HG03060 (cell line): ENCODE measurements around the gene CCDC32.

Experiments
- ATAC-seq: cut with Tn5 transposase; IDR thresholded peaks from one replicate; pipeline ENCODE4 v1.9.1; 2021; ENCODE audit warnings: low read depth, moderate number of reproducible peaks; ENCODE audit not compliant: unreplicated experiment

Gene CCDC32

GRCh38 chr15:40569129-40569953 is 4.5 kb upstream of the CCDC32 start, which contains the start of gene RPUSD2:
RPUSD2 (plus strand) TSS chr15:40569299; CDS start chr15:40569338, 39 bp downstream.
- ATAC-seq, result no peak

GRCh38 chr15:40567111-40567510 is 2.3 kb upstream of the CCDC32 start:
- no peak for ATAC-seq

- no peak for ATAC-seq
These were observed 744 bp upstream of the CCDC32 start for GRCh38 chr15:40565333-40566238.

- ATAC-seq, result no peak
These were observed 1.4 kb downstream of the CCDC32 start for GRCh38 chr15:40563426-40563825.

- no peak for ATAC-seq
These were observed 2.2 kb downstream of the CCDC32 start for GRCh38 chr15:40562691-40563090.

- no peak for ATAC-seq
These were observed 5.7 kb downstream of the CCDC32 start for GRCh38 chr15:40558952-40559742.

GRCh38 chr15:40555876-40556275 is 9.0 kb downstream of the CCDC32 start:
- no peak for ATAC-seq

- ATAC-seq, result no peak
These were observed 10.7 kb downstream of the CCDC32 start for GRCh38 chr15:40554161-40554525.

GRCh38 chr15:40550341-40551037 is 14.4 kb downstream of the CCDC32 start:
- ATAC-seq, result peak; percentile 58

- ATAC-seq, result no peak
These were observed 14.9 kb downstream of the CCDC32 start for GRCh38 chr15:40549894-40550293.

GRCh38 chr15:40548610-40549009 is 16.2 kb downstream of the CCDC32 start:
- no peak for ATAC-seq

- ATAC-seq, result no peak
These were observed 19.4 kb downstream of the CCDC32 start for GRCh38 chr15:40545457-40545856.

- ATAC-seq, result peak; percentile 46
These were observed 21.1 kb downstream of the CCDC32 start for GRCh38 chr15:40543631-40544294.

- ATAC-seq, result no peak
These were observed 21.8 kb downstream of the CCDC32 start for GRCh38 chr15:40543082-40543481.

- ATAC-seq, result no peak
These were observed 25.9 kb downstream of the CCDC32 start for GRCh38 chr15:40538976-40539375.

- ATAC-seq, result no peak
These were observed 28.3 kb downstream of the CCDC32 start for GRCh38 chr15:40536501-40536900.

GRCh38 chr15:40534371-40534770 is 30.5 kb downstream of the CCDC32 start:
- ATAC-seq, result no peak

GRCh38 chr15:40533763-40534364 is 31.0 kb downstream of the CCDC32 start:
- ATAC-seq, result no peak

GRCh38 chr15:40528801-40529200 is 36.0 kb downstream of the CCDC32 start:
- ATAC-seq, result no peak
